ENCODE data around the gene CRTC1.

- TF ChIP-seq CTCF (IDR thresholded peaks at IDR 0.05 in 8 of 11, conservative IDR thresholded peaks at IDR 0.05 in 3 of 11) (no peak), POLR2A (IDR thresholded peaks at IDR 0.05) (no peak)
Measured at GRCh38 chr19:18793144-18794028, 109.9 kb downstream of the CRTC1 start.
